GM21619 (cell line): ENCODE data around the gene NCOA6.
A peak's percentile ranks its signal among the peaks of the same experiment; 100 is the strongest.

Experiments used
- ATAC-seq: cut with Tn5 transposase; IDR thresholded peaks from one replicate; pipeline ENCODE4 v1.9.1; 2021; ENCODE audit not compliant: unreplicated experiment

NCOA6 gene

GRCh38 chr20:34705397-34706301 is 119.8 kb downstream of the NCOA6 start:
- no peak for ATAC-seq

DNA sequence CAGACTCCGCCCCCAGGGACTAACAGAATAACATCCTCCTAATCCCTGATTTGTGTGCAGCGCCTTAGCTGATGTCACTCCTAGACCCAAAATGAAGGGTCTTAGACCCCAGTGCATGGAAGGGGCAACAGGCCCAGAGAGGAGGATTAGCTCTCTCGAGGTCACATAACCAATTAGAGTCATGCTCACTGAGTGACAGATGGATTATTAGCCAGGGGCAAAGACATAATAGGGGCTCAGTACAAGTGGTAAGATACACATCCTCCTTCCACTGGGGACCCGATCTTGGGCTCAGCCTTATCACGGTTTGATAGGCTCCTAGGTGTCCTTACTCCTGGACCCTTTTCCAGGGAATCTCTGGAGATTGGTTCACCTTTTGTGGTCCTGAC is 120.4 kb downstream of the NCOA6 start:
- ATAC-seq = no peak

DNA sequence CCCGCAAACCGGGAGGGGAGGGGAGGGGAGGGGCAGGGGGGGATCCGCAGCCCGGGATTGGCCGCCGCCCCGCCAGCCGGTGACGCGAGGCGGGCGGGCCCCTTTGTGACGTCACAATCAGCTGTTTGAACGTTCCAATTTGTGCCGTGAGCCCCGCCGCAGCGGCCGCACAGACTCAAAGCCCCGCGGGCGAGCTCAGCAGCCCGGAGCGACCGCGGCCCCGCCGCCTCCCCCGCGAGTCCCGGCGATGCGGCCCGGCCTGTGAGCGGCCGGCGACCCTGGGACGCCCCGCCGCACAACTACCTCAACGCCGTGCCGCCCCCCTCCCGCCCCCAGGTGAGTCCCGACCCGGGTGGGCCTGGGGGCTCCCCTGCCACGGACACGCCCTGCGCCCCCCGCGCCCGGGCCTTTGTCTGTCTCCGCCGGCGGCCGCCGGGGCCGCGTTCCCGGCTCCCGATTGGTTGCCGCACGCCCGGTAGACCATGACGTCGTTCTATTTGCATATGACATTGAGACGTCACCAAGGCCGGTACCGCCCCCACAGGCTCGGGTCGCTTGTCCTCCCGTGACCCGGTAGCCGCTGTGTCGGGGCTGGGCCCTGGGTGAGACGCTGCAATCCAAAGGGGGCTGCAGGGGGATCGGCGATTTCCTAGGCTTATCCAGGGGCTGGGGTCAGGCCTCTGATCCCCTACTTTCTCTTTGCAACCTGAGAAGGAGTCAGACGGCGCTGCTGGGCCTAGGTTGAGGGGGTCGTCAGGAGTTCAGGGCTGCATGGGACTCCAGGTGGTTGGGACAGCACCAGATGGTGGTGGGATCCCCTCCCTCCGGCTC is 121.1 kb downstream of the NCOA6 start, which contains the start of gene TP53INP2:
Gene TP53INP2 (plus strand): TSS at position 168 of the 831 bp plus-strand sequence. CDS start 4,396 bp downstream, outside the sequence.
- peak; percentile 47 for ATAC-seq

DNA sequence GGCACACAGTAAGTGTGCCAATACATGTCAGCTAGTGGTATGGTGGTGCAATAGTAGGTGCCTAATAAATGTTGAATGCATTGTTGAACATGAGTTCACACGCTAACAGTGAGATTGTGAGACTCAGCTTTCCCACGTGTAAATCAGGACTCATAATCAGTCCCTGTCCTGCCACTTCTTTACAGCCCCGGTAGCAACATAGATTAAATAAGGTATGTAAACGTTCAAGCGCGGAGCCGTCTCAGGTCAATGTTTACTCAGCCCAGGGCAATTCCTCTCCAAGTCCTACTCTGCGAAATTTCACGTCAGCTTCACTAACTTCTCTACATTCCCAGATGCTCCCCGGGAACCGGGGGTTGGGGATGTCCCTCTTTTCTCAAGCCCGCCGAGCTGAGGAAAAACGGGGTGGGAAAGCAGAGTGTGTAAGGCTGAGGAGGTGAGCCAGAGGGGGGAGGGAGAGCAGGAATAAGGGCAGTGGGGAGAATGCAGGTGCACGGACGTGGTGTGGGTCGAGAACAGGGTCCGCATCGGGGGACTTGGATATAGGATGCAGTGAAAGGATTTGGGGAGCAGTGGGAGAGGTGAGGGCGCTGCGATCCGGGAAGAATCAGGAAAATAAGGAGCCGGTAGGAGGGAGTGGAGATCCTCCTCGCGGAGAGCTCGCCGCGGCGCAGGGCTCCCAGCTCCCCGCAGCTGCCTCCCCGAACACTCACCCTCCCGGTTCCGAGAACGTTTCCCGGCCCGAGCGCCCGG is 121.9 kb downstream of the NCOA6 start:
- ATAC-seq = no peak

DNA sequence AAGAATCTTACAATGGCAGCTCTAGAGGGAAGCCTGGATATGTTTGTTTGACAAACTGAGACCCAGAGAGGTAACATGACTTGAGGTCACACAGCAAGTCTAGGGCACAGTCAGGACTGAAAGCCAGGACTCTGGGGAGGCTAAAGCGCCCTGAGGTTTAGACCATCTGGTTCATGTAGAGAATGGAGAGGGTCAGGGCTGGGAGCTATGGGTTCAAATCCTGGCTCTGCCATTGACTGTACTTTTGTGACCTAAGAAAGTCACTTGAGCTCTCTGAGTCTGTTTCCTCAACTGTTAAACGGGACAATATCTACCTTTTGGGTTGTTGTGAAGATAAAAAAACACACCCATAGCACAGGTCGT is 122.4 kb downstream of the NCOA6 start:
- ATAC-seq = no peak

DNA sequence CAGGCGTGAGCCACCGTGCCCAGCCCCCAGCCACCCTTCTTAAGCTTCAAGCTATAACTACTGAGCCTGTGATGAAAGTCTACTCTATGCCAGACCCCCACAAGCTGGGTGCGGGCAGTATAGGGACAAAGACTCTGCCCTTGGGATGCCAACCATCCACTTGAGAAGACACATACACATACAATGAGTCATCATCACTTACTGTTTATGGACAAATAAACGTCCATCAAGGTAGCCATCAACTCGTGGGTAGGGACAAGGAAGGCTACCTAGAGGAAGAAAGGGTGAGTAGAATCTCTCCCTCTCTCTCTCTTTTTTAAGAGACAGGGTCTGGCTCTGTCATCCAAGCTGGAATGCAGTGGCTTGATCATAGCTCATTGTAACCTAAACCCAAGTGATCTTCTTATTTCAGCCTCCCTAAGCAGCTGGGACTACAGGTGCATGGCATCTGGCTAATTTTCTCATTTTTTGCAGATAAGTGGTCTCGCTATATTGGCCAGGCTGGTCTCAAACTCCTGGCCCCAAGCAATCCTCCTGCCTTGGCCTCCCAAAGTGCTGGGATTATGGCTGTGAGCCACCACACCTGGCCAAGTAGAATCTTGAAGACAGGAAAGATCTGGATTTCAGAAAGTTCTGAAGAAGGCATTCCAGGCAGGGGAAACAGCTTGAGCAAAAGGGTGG is 123.9 kb downstream of the NCOA6 start:
- ATAC-seq = no peak

GRCh38 chr20:34693414-34693813 is 132.0 kb downstream of the NCOA6 start:
- ATAC-seq = no peak

DNA sequence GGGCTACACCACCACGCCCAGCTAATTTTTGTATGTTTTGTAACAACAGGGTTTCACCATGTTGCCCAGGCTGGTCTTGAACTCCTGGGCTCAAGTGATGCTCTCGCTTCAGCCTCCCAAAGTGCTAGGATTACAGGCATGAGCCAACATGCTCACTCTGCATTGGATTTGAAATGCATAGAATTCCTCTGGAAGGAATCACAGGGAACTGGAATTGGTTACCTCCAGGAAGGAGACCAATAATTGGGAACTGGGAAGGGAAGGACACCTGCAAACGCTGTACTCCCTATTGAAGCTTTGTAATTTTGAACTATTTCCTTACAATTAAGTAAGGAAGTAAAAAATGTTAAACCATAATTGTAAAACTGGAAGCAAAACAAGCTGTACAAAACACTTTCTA is 133.6 kb downstream of the NCOA6 start:
- ATAC-seq = no peak

- no peak for ATAC-seq
Observed at GRCh38 chr20:34689486-34689885, 136.0 kb downstream of the NCOA6 start.

DNA sequence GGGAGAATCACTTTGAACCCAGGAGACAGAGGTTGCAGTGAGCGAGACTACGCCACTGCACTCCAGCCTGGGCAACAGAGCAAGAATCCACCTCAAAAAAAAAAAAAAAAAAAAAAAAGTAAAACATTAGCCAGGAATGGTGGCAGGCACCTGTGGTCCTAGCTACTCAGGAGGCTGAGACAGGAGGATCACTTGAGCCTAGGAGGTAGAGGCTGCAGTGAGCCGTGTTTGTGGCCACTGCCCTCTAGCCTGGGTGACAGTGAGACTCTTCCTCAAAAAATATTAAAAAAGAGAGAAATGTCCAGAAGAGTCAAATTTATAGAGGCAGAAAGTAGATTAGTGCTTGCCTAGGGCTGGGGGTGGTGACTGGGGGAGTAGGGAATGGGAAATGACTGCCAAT is 141.8 kb downstream of the NCOA6 start:
- ATAC-seq = no peak

- no peak for ATAC-seq
Observed at GRCh38 chr20:34680586-34681175, 144.8 kb downstream of the NCOA6 start.

GRCh38 chr20:34676642-34677373 is 148.6 kb downstream of the NCOA6 start, which contains the start of gene PIGU:
Gene PIGU, minus strand, starts transcription at chr20:34677092. Its CDS starts 7 bp downstream, at chr20:34677085.
- ATAC-seq = peak; percentile 88

GRCh38 chr20:34675993-34676641 is 149.3 kb downstream of the NCOA6 start:
- no peak for ATAC-seq

DNA sequence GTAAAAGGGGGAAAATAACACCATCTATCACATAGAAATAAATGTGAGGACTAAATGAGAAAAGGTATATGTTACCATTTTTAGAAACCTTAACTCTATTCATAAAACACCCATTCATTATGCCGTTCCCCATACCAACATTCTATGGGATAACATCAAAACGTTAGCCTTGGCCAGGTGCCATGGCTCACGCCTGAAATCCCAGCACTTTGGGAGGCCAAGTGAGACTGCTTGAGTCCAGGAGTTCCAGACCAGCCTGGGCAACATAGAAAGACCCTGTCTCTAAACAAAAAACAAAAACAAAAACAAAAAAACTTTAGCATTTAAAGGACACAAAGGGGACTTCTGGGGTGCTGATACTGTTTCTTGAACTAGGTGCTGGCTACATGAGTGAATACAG is 149.9 kb downstream of the NCOA6 start:
- ATAC-seq = no peak

DNA sequence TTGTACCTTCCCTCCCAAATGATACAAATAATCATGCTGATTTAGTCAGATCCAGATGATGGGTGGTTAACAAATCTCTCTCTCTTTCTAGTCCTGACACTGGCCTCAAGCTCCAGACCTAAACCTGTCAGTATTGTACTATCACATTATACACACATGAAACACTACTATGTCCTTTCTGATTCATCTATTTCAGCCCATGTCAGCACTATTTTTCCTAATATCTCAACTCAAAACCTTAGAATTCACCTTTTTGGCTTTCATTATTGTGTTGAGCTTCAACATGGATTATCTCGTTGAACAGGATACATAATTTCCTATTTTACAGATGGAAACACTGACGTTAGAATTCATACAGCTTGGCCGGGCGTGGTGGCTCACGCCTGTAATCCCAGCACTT is 152.0 kb downstream of the NCOA6 start:
- no peak for ATAC-seq

DNA sequence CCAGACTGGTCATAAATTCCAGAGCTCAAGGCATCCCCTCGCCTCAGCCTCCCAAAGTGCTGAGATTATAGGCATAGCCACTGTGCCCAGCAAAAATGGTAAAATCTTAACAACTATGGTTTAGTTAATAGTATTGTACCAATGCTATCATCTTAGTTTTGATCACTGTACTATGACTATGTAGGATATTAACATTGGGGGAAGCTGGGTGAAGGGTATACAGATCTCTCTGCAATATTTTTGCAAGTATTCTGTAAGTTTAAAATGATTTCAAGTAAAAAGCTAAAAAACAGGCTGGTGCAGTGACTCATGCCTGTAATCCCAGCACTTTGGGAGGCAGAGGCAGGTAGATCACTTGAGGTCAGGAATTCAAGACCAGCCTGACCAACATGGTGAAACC is 156.4 kb downstream of the NCOA6 start:
- no peak for ATAC-seq
